ENCODE data around the gene BSG. TPM values are rescaled to one million over a fixed set of nuclear protein-coding genes. Genes with fewer than 3 reads are reported as not detected.
A peak's percentile ranks its signal among the peaks of the same experiment; 100 is the strongest.
"Not testable (repeated sequence)": the region's sequence is repeated elsewhere in the genome, so short reads cannot be mapped to it uniquely, and the experiment has no call there.

Gene BSG
- polyA plus RNA-seq, 1 experiment = 404 TPM

GRCh38 chr19:622666-623065 lies 50.3 kb downstream of the BSG start:
- H3K27me3 ChIP-seq (ENCODE audit: control insufficient read depth, insufficient read depth, low read length) = no peaks in the 10 kb centered on the region
- TF ChIP-seq, protein P1, sequence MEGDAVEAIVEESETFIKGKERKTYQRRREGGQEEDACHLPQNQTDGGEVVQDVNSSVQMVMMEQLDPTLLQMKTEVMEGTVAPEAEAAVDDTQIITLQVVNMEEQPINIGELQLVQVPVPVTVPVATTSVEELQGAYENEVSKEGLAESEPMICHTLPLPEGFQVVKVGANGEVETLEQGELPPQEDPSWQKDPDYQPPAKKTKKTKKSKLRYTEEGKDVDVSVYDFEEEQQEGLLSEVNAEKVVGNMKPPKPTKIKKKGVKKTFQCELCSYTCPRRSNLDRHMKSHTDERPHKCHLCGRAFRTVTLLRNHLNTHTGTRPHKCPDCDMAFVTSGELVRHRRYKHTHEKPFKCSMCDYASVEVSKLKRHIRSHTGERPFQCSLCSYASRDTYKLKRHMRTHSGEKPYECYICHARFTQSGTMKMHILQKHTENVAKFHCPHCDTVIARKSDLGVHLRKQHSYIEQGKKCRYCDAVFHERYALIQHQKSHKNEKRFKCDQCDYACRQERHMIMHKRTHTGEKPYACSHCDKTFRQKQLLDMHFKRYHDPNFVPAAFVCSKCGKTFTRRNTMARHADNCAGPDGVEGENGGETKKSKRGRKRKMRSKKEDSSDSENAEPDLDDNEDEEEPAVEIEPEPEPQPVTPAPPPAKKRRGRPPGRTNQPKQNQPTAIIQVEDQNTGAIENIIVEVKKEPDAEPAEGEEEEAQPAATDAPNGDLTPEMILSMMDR (IDR thresholded peaks at IDR 0.05; ENCODE audit: low read depth, low read length) = no peak
- no peak for DNase-seq (ENCODE audit: low read depth, low spot score)
- CTCF ChIA-PET = no interaction called here
- peaks cover 17% of the 10 kb centered on the region; the same call in 1 of the 2 replicates for H3K9me3 ChIP-seq (ENCODE audit: control insufficient read depth, insufficient read depth, low read length)
- H3K27ac ChIP-seq (ENCODE audit: low read depth, low read length) = no peak overlapping the region
- no peak overlapping the region for H3K4me3 ChIP-seq (ENCODE audit: low read depth, low read length)
- POLR2A ChIA-PET = interaction anchor here (0.6 kb wide), 1 partner anchor 36 kb away, joined by 8 read pairs; no protein-coding TSS in a partner anchor

DNA sequence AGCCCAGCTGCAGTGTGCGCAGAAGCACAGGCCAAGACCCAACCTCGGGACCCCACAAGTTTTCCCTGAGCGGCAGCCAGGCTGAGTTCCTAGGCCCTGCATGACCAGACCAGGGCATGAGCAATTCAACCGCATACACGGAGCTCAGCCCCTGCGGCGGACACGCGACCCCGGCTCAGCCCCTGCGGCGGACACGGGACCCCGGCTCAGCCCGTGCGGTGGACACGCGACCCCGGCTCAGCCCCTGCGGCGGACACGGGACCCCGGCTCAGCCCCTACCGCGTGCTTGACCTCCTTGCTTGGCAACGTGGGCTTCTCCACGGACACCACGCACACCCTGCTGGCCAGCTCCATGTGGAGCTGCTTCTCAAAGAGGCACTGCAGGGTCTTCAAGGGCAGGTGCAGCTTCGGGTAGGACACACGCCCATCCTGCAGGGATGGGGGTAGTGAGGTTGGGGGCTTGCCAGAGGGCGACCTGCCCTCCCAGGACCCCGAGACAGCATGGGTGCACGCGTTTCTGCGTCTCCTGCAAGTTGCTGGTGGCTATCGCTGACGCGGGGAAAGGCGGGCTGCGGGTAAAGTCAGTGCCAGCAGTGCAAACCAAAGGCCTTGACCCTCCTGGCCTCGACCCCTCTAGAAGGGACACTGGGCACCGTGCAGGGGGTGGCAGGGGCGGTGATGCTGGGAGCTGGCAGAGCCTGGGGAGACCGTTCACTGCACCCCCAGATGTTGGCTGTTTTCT lies 51.0 kb downstream of the BSG start:
- ChIA-PET POLR2A (interaction anchor here (0.6 kb wide), 1 partner anchor 37 kb away, joined by 8 read pairs; no protein-coding TSS in a partner anchor), CTCF (no interaction called here)
- Histone ChIP-seq H3K4me3 (ENCODE audit: low read depth, low read length) (no peak overlapping the region), H3K27ac (ENCODE audit: low read depth, low read length) (peak overlapping the region; percentile 39), H3K9me3 (ENCODE audit: control insufficient read depth, insufficient read depth, low read length) (peaks cover 17% of the 10 kb centered on the region; the same call in 1 of the 2 replicates), H3K27me3 (ENCODE audit: control insufficient read depth, insufficient read depth, low read length) (no peaks in the 10 kb centered on the region)
- DNase-seq (ENCODE audit: low read depth, low spot score) = no peak
- TF ChIP-seq, protein P1 (IDR thresholded peaks at IDR 0.05; ENCODE audit: low read depth, low read length) = no peak

- H3K4me3 ChIP-seq (ENCODE audit: low read depth, low read length) = no peak overlapping the region
- ChIA-PET POLR2A (no interaction called here), CTCF (no interaction called here)
- peak; percentile 43 for DNase-seq (ENCODE audit: low read depth, low spot score)
- H3K27ac ChIP-seq (ENCODE audit: low read depth, low read length) = peak overlapping the region; percentile 47
- H3K9me3 ChIP-seq (ENCODE audit: control insufficient read depth, insufficient read depth, low read length) = peaks cover 12% of the 10 kb centered on the region; the same call in 1 of the 2 replicates
- H3K27me3 ChIP-seq (ENCODE audit: control insufficient read depth, insufficient read depth, low read length) = no peaks in the 10 kb centered on the region
- TF ChIP-seq, protein P1 (IDR thresholded peaks at IDR 0.05; ENCODE audit: low read depth, low read length) = no peak
Measured at GRCh38 chr19:623974-624373, 51.6 kb downstream of the BSG start.

DNA sequence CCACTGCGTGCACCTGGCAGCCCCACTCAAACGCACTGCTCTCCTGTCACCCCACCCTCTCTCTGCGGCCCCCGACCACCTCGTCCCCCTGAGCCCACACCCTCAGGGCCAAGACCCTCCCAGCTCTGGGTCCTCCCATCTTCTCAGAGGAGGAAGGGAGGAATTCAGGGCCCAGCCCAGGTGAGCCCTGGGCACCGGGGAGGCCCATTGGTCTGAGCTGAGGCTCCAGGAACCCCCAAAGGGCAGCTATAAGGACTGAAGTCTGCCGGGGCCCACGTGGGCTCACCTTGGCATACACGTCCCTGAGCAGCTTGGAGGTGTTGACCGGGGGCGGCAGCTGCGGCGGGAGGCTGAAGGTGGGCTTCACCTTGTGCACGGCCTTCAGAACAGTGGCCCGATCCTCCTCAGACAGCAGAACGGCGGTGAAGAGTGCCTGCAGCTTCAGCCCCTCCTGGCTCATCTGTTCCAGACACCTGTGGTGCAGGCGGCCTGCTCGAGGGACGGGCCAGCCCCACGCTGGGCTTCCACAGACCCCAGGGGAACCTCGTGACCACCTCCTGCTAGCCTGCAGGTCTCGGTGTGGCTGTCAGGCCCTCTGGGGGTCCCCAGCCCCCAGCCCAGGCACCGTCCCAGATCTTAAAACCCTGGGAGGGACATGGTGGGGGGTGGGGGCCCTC lies 52.2 kb downstream of the BSG start:
- ChIA-PET POLR2A (no interaction called here), CTCF (no interaction called here)
- Histone ChIP-seq H3K4me3 (ENCODE audit: low read depth, low read length) (no peak overlapping the region), H3K27ac (ENCODE audit: low read depth, low read length) (peak overlapping the region; percentile 47), H3K9me3 (ENCODE audit: control insufficient read depth, insufficient read depth, low read length) (peaks cover 8% of the 10 kb centered on the region; the same call in 1 of the 2 replicates), H3K27me3 (ENCODE audit: control insufficient read depth, insufficient read depth, low read length) (no peaks in the 10 kb centered on the region)
- TF ChIP-seq, protein P1 (IDR thresholded peaks at IDR 0.05; ENCODE audit: low read depth, low read length) = no peak
- DNase-seq (ENCODE audit: low read depth, low spot score) = no peak

- Histone ChIP-seq H3K9me3 (ENCODE audit: control insufficient read depth, insufficient read depth, low read length) (peaks cover 4% of the 10 kb centered on the region; the same call in 1 of the 2 replicates), H3K4me3 (ENCODE audit: low read depth, low read length) (no peak overlapping the region), H3K27ac (ENCODE audit: low read depth, low read length) (no peak overlapping the region), H3K27me3 (ENCODE audit: control insufficient read depth, insufficient read depth, low read length) (no peaks in the 10 kb centered on the region)
- POLR2A ChIA-PET = no interaction called here
- TF ChIP-seq, protein P1 (IDR thresholded peaks at IDR 0.05; ENCODE audit: low read depth, low read length) = no peak
- CTCF ChIA-PET = no interaction called here
- no peak for DNase-seq (ENCODE audit: low read depth, low spot score)
Measured at GRCh38 chr19:625257-625656, 52.9 kb downstream of the BSG start.

DNA sequence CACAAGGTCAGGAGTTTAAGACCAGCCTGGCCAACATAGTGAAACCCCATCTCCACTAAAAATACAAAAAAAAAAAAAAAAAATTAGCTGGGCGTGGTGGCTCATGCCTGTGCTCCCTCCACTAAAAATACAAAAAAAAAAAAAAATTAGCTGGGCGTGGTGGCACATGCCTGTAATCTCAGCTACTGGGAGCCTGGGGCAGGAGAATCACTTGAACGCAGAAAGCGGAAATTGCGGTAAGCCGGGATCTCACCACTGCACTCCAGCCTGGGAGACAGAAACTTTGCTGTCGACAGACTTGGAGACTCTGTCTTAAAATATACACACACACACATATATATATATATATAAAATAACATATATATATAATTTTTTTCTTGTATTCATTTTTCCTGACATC lies 54.2 kb downstream of the BSG start:
- H3K27ac ChIP-seq (ENCODE audit: low read depth, low read length); H3K27me3 ChIP-seq (ENCODE audit: control insufficient read depth, insufficient read depth, low read length); CTCF ChIA-PET; DNase-seq (ENCODE audit: low read depth, low spot score); POLR2A ChIA-PET; H3K9me3 ChIP-seq (ENCODE audit: control insufficient read depth, insufficient read depth, low read length); H3K4me3 ChIP-seq (ENCODE audit: low read depth, low read length): not testable (repeated sequence)
